ENCODE results near the gene METRN. TPM values are rescaled to one million over a fixed set of nuclear protein-coding genes. Genes with fewer than 3 reads are reported as not detected.

METRN gene
- total and polyA plus RNA-seq, 2 of the 4 experiments (the other 2 are of a cell fraction), result 6.1 to 48.2 TPM

DNA sequence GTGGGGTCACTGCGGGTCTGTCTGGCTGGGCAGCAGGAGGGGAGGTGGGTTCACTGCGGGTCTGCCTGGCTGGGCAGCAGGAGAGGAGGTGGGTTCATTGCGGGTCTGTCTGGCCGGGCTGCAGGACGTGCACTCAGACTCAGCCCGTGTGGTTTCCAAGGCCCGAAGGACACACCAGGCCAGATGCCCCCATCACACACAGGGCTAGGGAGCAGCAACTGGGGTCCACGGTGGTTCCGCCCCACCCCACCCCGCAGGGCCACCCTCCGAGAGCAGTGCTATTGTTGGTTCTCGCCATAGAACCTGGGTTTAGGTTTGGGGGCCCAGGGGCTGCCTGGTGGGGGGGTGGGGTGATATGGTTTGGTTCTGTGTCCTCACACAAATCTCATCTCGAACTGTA lies 31.7 kb downstream of the METRN start:
- Histone ChIP-seq H3K79me1 (ENCODE audit: low read depth in 1 of 2, low read length in 2 of 2) (no peaks in the 10 kb centered on the region), H3K18ac (ENCODE audit: low read depth, low read length) (no peak overlapping the region), H2AFZ (replicated peaks; ENCODE audit: low read length, poor library complexity) (no peak overlapping the region), H3K4ac (ENCODE audit: low read depth, low read length) (no peak overlapping the region), H3K56ac (ENCODE audit: extremely low read depth, insufficient read depth, low read length) (no peak overlapping the region), H2BK5ac (ENCODE audit: low read depth, low read length, poor library complexity, severe bottlenecking) (no peak overlapping the region), H2BK15ac (ENCODE audit: low read depth, low read length) (no peak overlapping the region), H3K9ac (ENCODE audit: low read depth, low read length) (no peak overlapping the region), H3K14ac (replicated peaks; ENCODE audit: low read depth, low read length) (no peak overlapping the region), H2AK5ac (ENCODE audit: low read depth, low read length) (no peak overlapping the region), H2BK120ac (ENCODE audit: low read depth, low read length) (no peak overlapping the region), H3K36me3 (ENCODE audit: control insufficient read depth, insufficient read depth, low read length) (no peaks in the 10 kb centered on the region), H3K27ac (ENCODE audit: insufficient read depth, low read length) (no peak overlapping the region), H3K4me2 (ENCODE audit: low read depth, low read length) (no peak overlapping the region), H3K9me3 (ENCODE audit: control insufficient read depth, insufficient read depth, low read length) (no peaks in the 10 kb centered on the region), H3K4me3 (ENCODE audit: insufficient read depth, low read depth, low read length) (no peak overlapping the region), H4K5ac (ENCODE audit: low read depth, low read length) (no peak overlapping the region), H4K91ac (ENCODE audit: insufficient read depth, low read depth, low read length) (no peak overlapping the region), H2AK9ac (replicated peaks; ENCODE audit: low read depth, low read length, poor library complexity) (no peak overlapping the region), H3K27me3 (ENCODE audit: control insufficient read depth, insufficient read depth, low read length) (peaks cover 4% of the 10 kb centered on the region; the same call in 1 of the 2 replicates), H3K9me1 (ENCODE audit: insufficient read depth, low read length) (no peaks in the 10 kb centered on the region), H4K20me1 (ENCODE audit: insufficient read depth, low read length) (no peaks in the 10 kb centered on the region), H3K4me1 (ENCODE audit: control insufficient read depth, insufficient read depth, low read length) (no peaks in the 10 kb centered on the region), H3K23ac (ENCODE audit: low read depth, low read length) (no peak overlapping the region), H4K8ac (ENCODE audit: low read depth in 2 of 2, low read length in 2 of 2) (no peak overlapping the region), H2BK20ac (ENCODE audit: low read depth, low read length) (no peak overlapping the region)
- POLR2A ChIA-PET (ENCODE audit: unreplicated experiment), result no interaction called here
- intact Hi-C loops (cut with micrococcal nuclease) (no loop called here), dilution Hi-C loops (cut with HindIII; ENCODE audit: low sequenced_read_pairs, unreplicated experiment) (no loop called here), in situ Hi-C loops (cut with MboI; ENCODE audit: low sequenced_read_pairs) (no loop called here)
- TF ChIP-seq MAZ (IDR thresholded peaks at IDR 0.05; ENCODE audit: borderline replicate concordance, low read depth, low read length) (no peak), FOS (IDR thresholded peaks at IDR 0.05; ENCODE audit: low read depth, low read length) (no peak), CHD1 (IDR thresholded peaks at IDR 0.05; ENCODE audit: low read depth, low read length) (no peak), MXI1 (IDR thresholded peaks at IDR 0.05; ENCODE audit: borderline replicate concordance, low read depth, low read length) (no peak), RAD21 (IDR thresholded peaks at IDR 0.05; ENCODE audit: low read length) (no peak), RFX5 (IDR thresholded peaks at IDR 0.05; ENCODE audit: low read depth, low read length) (no peak), POLR2A (IDR thresholded peaks at IDR 0.05; ENCODE audit: low read depth, low read length) (no peak), BHLHE40 (IDR thresholded peaks at IDR 0.05; ENCODE audit: low read depth, low read length) (no peak), CEBPB (IDR thresholded peaks at IDR 0.05; ENCODE audit: low read depth, low read length) (no peak), SMC3 (IDR thresholded peaks at IDR 0.05; ENCODE audit: low read depth, low read length) (no peak), RCOR1 (IDR thresholded peaks at IDR 0.05; ENCODE audit: insufficient replicate concordance, low read length) (no peak), MAFK (IDR thresholded peaks at IDR 0.05; ENCODE audit: low read depth, low read length) (no peak), NFE2L2 (IDR thresholded peaks at IDR 0.05; ENCODE audit: low read depth, low read length) (no peak)
- TF ChIP-seq, protein P1, sequence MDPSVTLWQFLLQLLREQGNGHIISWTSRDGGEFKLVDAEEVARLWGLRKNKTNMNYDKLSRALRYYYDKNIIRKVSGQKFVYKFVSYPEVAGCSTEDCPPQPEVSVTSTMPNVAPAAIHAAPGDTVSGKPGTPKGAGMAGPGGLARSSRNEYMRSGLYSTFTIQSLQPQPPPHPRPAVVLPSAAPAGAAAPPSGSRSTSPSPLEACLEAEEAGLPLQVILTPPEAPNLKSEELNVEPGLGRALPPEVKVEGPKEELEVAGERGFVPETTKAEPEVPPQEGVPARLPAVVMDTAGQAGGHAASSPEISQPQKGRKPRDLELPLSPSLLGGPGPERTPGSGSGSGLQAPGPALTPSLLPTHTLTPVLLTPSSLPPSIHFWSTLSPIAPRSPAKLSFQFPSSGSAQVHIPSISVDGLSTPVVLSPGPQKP (IDR thresholded peaks at IDR 0.05; ENCODE audit: borderline replicate concordance, low read depth, low read length), result no peak
- TF ChIP-seq, protein P2, sequence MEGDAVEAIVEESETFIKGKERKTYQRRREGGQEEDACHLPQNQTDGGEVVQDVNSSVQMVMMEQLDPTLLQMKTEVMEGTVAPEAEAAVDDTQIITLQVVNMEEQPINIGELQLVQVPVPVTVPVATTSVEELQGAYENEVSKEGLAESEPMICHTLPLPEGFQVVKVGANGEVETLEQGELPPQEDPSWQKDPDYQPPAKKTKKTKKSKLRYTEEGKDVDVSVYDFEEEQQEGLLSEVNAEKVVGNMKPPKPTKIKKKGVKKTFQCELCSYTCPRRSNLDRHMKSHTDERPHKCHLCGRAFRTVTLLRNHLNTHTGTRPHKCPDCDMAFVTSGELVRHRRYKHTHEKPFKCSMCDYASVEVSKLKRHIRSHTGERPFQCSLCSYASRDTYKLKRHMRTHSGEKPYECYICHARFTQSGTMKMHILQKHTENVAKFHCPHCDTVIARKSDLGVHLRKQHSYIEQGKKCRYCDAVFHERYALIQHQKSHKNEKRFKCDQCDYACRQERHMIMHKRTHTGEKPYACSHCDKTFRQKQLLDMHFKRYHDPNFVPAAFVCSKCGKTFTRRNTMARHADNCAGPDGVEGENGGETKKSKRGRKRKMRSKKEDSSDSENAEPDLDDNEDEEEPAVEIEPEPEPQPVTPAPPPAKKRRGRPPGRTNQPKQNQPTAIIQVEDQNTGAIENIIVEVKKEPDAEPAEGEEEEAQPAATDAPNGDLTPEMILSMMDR (conservative IDR thresholded peaks at IDR 0.05; ENCODE audit: low read depth, low read length), result no peak
- TF ChIP-seq, protein P3, sequence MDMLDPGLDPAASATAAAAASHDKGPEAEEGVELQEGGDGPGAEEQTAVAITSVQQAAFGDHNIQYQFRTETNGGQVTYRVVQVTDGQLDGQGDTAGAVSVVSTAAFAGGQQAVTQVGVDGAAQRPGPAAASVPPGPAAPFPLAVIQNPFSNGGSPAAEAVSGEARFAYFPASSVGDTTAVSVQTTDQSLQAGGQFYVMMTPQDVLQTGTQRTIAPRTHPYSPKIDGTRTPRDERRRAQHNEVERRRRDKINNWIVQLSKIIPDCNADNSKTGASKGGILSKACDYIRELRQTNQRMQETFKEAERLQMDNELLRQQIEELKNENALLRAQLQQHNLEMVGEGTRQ (IDR thresholded peaks at IDR 0.05; ENCODE audit: low read depth, low read length), result no peak
- DNase-seq (no peak), ATAC-seq (ENCODE audit: low read depth) (no peak)
- no TSS peak for BruUV-seq (replicated peaks)
- 77% methylated on average over 5 of the region's 13 CpGs; no CpG with 5 or more reads in 1 of the 2 experiments for WGBS, 2 experiments (ENCODE audit: extremely low coverage in 2 of 2, insufficient read length in 1 of 2)
- CTCF ChIA-PET, result no interaction called here
